Smooth muscle cell (in vitro differentiated cells): ENCODE measurements around the gene RNF150. TPM values are rescaled to one million over a fixed set of nuclear protein-coding genes. Genes with fewer than 3 reads are reported as not detected.

ENCODE experiments used
- DNase-seq: peaks from one replicate; lab custom pipeline; 2025; ENCODE audit not compliant: unreplicated experiment; lab: John Stamatoyannopoulos, UW
- H2AFZ ChIP-seq: fragments of 200-600 bp; sonication (generic); 2 replicates; pipeline ENCODE4 v1.6.0; 2016; ENCODE audit warnings: antibody characterized with exemption, low read depth, mild to moderate bottlenecking
- H3F3A ChIP-seq: fragments of 200-600 bp; sonication (generic); 2 replicates; pipeline ENCODE4 v1.6.0; 2017; ENCODE audit warnings: antibody characterized with exemption, low read depth
- H3K27ac ChIP-seq: fragments of 200-600 bp; sonication (generic); 2 replicates; pipeline ENCODE4 v1.5.1; 2016; ENCODE audit warnings: low read depth, mild to moderate bottlenecking
- H3K27me3 ChIP-seq: fragments of 200-600 bp; sonication (generic); 2 replicates; pipeline ENCODE4 v1.6.1; 2016; ENCODE audit warnings: low read depth, mild to moderate bottlenecking
- H3K36me3 ChIP-seq: fragments of 200-600 bp; sonication (generic); 2 replicates; pipeline ENCODE4 v1.5.1; 2016; ENCODE audit warnings: low read depth
- H3K4me1 ChIP-seq: fragments of 200-600 bp; sonication (generic); 2 replicates; pipeline ENCODE4 v1.5.1; 2016; ENCODE audit warnings: low read depth
- H3K4me2 ChIP-seq: fragments of 200-600 bp; sonication (generic); 2 replicates; pipeline ENCODE4 v1.6.0; 2016; ENCODE audit warnings: mild to moderate bottlenecking
- H3K4me3 ChIP-seq: fragments of 200-600 bp; sonication (generic); 2 replicates; pipeline ENCODE4 v1.5.1; 2016; ENCODE audit warnings: mild to moderate bottlenecking
- H3K79me2 ChIP-seq: fragments of 200-600 bp; sonication (generic); 2 replicates; pipeline ENCODE4 v1.6.0; 2016; ENCODE audit warnings: low read depth, mild to moderate bottlenecking
- H3K9ac ChIP-seq: fragments of 200-600 bp; sonication (generic); 2 replicates; pipeline ENCODE4 v1.6.0; 2016; ENCODE audit warnings: low read depth
- H3K9me3 ChIP-seq: fragments of 200-600 bp; sonication (generic); replicated peaks from 2 replicates; pipeline ENCODE4 v1.5.1; 2016; ENCODE audit warnings: low read depth
- H4K20me1 ChIP-seq: fragments of 200-600 bp; sonication (generic); 2 replicates; pipeline ENCODE4 v1.6.0; 2016; ENCODE audit warnings: low read depth
- CTCF ChIP-seq: fragments of 200-600 bp; sonication (generic); IDR thresholded peaks from 2 replicates; pipeline ENCODE4 v1.5.1; 2017; ENCODE audit warnings: borderline replicate concordance, mild to moderate bottlenecking, antibody characterized with exemption; ENCODE audit not compliant: insufficient read depth, poor library complexity, severe bottlenecking
- WGBS: methylation state at CpG from one replicate; pipeline ENCODE4 v1.1.7; 2016; ENCODE audit warnings: low lambda C conversion rate; 5-methylcytosine and 5-hydroxymethylcytosine counted together
- polyA plus RNA-seq: library from polyadenylated mRNA; unstranded; fragments of >200 nt; fragmentation: Nextera tagmentation; extraction: Ambion mirVana; gene quantifications from 2 replicates; pipeline ENCODE4 v1.2.1, GENCODE V29; 2016
- total RNA-seq: library from RNA; depleted of rRNA; stranded (reverse); fragments of >200 nt; gene quantifications from 2 replicates; pipeline ENCODE4 v1.2.3, GENCODE V29; 2014

The RNF150 gene
- total and polyA plus RNA-seq, 2 experiments from 2014 or later = 0.09 to 2.2 TPM

DNA sequence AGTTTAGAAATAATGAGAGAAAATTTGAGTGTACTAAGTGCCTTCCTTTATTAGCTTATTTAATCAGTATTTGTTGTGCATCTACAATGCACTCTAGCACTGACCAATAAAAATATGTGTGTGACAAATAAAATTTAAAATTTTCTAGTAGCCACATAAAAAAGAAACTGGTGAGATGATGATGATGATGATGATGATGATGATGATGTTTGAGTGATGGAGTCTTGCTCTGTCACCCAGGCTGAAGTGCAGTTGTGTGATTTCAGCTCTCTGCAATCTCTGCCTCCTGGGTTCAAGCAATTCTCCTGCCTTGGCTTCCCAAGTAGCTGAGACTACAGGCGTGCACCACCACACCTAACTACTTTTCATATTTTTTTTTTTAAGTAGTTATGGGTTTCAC lies 110.2 kb downstream of the RNF150 start:
- Histone ChIP-seq H3F3A (no peaks in the 10 kb centered on the region), H3K79me2 (no peaks in the 10 kb centered on the region), H3K9ac (no peak overlapping the region), H2AFZ (no peak overlapping the region), H3K4me1 (no peaks in the 10 kb centered on the region), H3K27ac (no peak overlapping the region), H4K20me1 (no peaks in the 10 kb centered on the region), H3K4me2 (no peak overlapping the region), H3K9me3 (no peaks in the 10 kb centered on the region), H3K27me3 (no peaks in the 10 kb centered on the region), H3K4me3 (no peak overlapping the region), H3K36me3 (no peaks in the 10 kb centered on the region)
- no peak for TF ChIP-seq CTCF
- no peak for DNase-seq
- WGBS = 100% methylated on average over 1 of the region's 1 CpG

DNA sequence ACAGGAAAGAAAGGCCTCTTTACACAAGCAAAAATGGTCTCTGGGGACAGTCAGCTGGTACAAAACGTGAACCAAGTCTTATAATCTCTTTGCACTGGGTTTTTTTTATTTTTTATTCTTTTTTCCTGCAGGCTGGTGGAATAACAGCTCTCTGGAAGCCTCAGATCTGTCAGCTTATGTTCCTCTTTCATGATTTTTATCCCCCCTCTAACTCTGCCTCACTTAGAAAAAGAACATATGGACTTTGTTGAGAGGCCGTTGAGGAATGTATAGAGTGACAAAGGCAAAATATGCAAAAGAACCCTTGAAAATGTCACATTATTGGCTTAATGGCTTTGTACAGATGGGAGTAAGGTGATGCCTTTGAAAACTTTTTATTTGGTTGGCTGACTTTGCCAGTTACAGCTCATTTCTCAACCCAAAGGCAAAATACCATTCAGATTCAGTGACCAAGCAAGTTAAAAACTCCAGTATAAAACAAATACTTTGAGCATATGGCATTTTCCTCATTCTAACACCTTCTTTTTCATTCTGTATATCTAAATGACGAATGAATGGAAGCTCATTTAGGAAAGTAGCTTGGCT lies 111.1 kb downstream of the RNF150 start:
- TF ChIP-seq CTCF = no peak
- no peak overlapping the region for H3K27ac ChIP-seq
- WGBS = 79% methylated on average over 3 of the region's 3 CpGs

GRCh38 chr4:141021397-141022110 lies 111.7 kb downstream of the RNF150 start:
- Histone ChIP-seq H3K4me2 (no peak overlapping the region), H3K36me3 (no peaks in the 10 kb centered on the region), H3K27ac (no peak overlapping the region), H3K4me3 (no peak overlapping the region), H3K27me3 (peaks cover 8% of the 10 kb centered on the region), H3K9ac (no peak overlapping the region), H3F3A (no peaks in the 10 kb centered on the region), H3K4me1 (no peaks in the 10 kb centered on the region), H4K20me1 (no peaks in the 10 kb centered on the region), H2AFZ (no peak overlapping the region), H3K9me3 (no peaks in the 10 kb centered on the region), H3K79me2 (no peaks in the 10 kb centered on the region)
- 75% methylated on average over 3 of the region's 3 CpGs for WGBS
- no peak for TF ChIP-seq CTCF
- DNase-seq = no peak

More for the DNA sequence above, 111.1 kb downstream of the RNF150 start:
- Histone ChIP-seq H3K36me3 (no peaks in the 10 kb centered on the region), H3K9me3 (no peaks in the 10 kb centered on the region), H3K79me2 (no peaks in the 10 kb centered on the region), H3K9ac (no peak overlapping the region), H3F3A (no peaks in the 10 kb centered on the region), H3K4me2 (no peak overlapping the region), H3K27me3 (peaks cover 2% of the 10 kb centered on the region), H3K4me3 (no peak overlapping the region), H4K20me1 (no peaks in the 10 kb centered on the region), H2AFZ (no peak overlapping the region), H3K4me1 (no peaks in the 10 kb centered on the region)
- DNase-seq = no peak
